ENCODE results near the gene TRIP10. TPM values are rescaled to one million over a fixed set of nuclear protein-coding genes. Genes with fewer than 3 reads are reported as not detected.

Gene TRIP10
- polyA plus RNA-seq, 3 donors, result 1.5 to 2.4 (median 1.9) TPM

- intact Hi-C loops (cut with micrococcal nuclease), result loop anchor here in 1 of 2 donors (2.0 to 5.0 kb wide), 3 partner anchors 30 to 89 kb away; partner anchors contain the start of gene TRIP10
- H3K9me3 ChIP-seq (replicated peaks in 1 of 2; ENCODE audit: control insufficient read depth in 1 of 2, insufficient read depth in 1 of 2, low read length in 2 of 2), result no peaks in the 10 kb centered on the region
- H3K27me3 Mint-ChIP-seq (ENCODE audit: low read depth in 3 of 3), result peaks cover 1 to 3% (median 2%) of the 10 kb centered on the region in 3 donors
- peak overlapping the region; percentile 97 to 98 for H3K4me3 Mint-ChIP-seq
- H3K36me3 ChIP-seq (replicated peaks in 1 of 2; ENCODE audit: control insufficient read depth in 1 of 2, insufficient read depth in 2 of 2, low read length in 2 of 2), result peaks cover 8 to 26% of the 10 kb centered on the region in 2 donors
- peaks cover 41 to 61% of the 10 kb centered on the region in 2 donors for H3K4me1 ChIP-seq (ENCODE audit: control insufficient read depth in 1 of 2, insufficient read depth in 2 of 2, low read length in 2 of 2)
- H3K4me3 ChIP-seq (replicated peaks in 1 of 3; ENCODE audit: low read depth in 2 of 3, low read length in 3 of 3), result peak overlapping the region; percentile 82 to 100 (median 95)
- H3K9ac ChIP-seq (ENCODE audit: insufficient read depth, low read length, poor library complexity, severe bottlenecking), result peak overlapping the region; percentile 96
- H3K36me3 Mint-ChIP-seq, result peaks cover 22 to 26% of the 10 kb centered on the region in 2 donors
- H4K20me1 ChIP-seq (ENCODE audit: insufficient read depth, low read length), result peaks cover 49% of the 10 kb centered on the region
- peak overlapping the region; percentile 68 for H2AFZ ChIP-seq (ENCODE audit: insufficient read depth, low read depth, low read length, poor library complexity, severe bottlenecking)
- H3K27me3 ChIP-seq (ENCODE audit: control insufficient read depth in 2 of 2, insufficient read depth in 2 of 2, low read length in 2 of 2), result no peaks in the 10 kb centered on the region
- TF ChIP-seq, protein P1, sequence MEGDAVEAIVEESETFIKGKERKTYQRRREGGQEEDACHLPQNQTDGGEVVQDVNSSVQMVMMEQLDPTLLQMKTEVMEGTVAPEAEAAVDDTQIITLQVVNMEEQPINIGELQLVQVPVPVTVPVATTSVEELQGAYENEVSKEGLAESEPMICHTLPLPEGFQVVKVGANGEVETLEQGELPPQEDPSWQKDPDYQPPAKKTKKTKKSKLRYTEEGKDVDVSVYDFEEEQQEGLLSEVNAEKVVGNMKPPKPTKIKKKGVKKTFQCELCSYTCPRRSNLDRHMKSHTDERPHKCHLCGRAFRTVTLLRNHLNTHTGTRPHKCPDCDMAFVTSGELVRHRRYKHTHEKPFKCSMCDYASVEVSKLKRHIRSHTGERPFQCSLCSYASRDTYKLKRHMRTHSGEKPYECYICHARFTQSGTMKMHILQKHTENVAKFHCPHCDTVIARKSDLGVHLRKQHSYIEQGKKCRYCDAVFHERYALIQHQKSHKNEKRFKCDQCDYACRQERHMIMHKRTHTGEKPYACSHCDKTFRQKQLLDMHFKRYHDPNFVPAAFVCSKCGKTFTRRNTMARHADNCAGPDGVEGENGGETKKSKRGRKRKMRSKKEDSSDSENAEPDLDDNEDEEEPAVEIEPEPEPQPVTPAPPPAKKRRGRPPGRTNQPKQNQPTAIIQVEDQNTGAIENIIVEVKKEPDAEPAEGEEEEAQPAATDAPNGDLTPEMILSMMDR (IDR thresholded peaks at IDR 0.05), result no peak
- peaks cover 60% of the 10 kb centered on the region for H3K4me1 Mint-ChIP-seq
- no peak for DNase-seq
- peak overlapping the region; percentile 86 to 96 (median 94) for H3K27ac Mint-ChIP-seq
- peaks cover 0 to 6% (median 2%) of the 10 kb centered on the region in 7 donors for H3K9me3 Mint-ChIP-seq
- H3K27ac ChIP-seq (ENCODE audit: low read depth in 1 of 2, low read length in 2 of 2), result peak overlapping the region; percentile 80 to 97
- H3K79me2 ChIP-seq (ENCODE audit: insufficient read depth, low read length), result peaks cover 60% of the 10 kb centered on the region
- H3K4me2 ChIP-seq (replicated peaks; ENCODE audit: extremely low read depth, low read length, poor library complexity, severe bottlenecking), result peak overlapping the region; percentile 100
- WGBS (ENCODE audit: insufficient coverage), result 0% methylated on average over 9 of the region's 14 CpGs
These were observed 33.4 kb downstream of the TRIP10 start for GRCh38 chr19:6772866-6773322.

DNA sequence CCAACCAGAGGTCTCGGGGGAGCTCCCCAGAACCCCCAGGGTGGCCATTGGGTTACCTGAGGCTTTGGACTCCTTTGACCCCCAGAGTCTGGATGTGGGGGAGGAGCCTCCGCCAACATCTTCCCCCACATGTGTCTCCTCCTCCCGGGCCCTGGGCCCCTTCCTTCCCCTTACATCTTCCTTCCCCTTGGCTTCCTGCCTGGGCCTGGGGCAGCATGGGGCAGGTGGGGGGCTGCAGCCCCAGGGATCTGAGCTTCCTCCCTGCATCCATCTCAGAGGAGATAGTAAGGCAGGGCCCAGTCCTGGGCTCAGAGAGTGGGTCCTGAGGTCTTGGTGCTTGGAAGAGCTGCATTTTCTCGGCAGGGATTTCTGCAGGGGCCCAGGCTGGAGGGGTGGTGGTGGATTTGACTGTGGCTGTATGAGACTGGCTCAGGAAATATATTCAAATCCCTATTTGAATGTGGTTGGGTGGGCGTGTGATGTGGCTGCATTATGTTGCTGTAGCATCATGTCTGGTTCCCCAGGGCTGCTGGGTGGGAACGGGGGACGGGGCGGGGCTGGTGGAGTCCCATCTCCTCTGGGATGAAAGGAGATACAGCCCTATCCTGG, 33.9 kb downstream of the TRIP10 start:
- Mint-ChIP-seq H3K36me3 (peaks cover 27 to 31% of the 10 kb centered on the region in 2 donors), H3K4me1 (peaks cover 60% of the 10 kb centered on the region), H3K27ac (peak overlapping the region; percentile 86 to 96 (median 94)), H3K27me3 (ENCODE audit: low read depth in 3 of 3) (peaks cover 1 to 3% (median 2%) of the 10 kb centered on the region in 3 donors), H3K4me3 (peak overlapping the region; percentile 97 to 98), H3K9me3 (peaks cover 0 to 6% (median 2%) of the 10 kb centered on the region in 7 donors)
- Histone ChIP-seq H3K4me1 (ENCODE audit: control insufficient read depth in 1 of 2, insufficient read depth in 2 of 2, low read length in 2 of 2) (peaks cover 36 to 61% of the 10 kb centered on the region in 2 donors), H3K4me3 (replicated peaks in 1 of 3; ENCODE audit: low read depth in 2 of 3, low read length in 3 of 3) (peak overlapping the region; percentile 82 to 100 (median 95)), H3K9me3 (replicated peaks in 1 of 2; ENCODE audit: control insufficient read depth in 1 of 2, insufficient read depth in 1 of 2, low read length in 2 of 2) (no peaks in the 10 kb centered on the region), H3K9ac (ENCODE audit: insufficient read depth, low read length, poor library complexity, severe bottlenecking) (peak overlapping the region; percentile 96), H3K27me3 (ENCODE audit: control insufficient read depth in 2 of 2, insufficient read depth in 2 of 2, low read length in 2 of 2) (no peaks in the 10 kb centered on the region), H2AFZ (ENCODE audit: insufficient read depth, low read depth, low read length, poor library complexity, severe bottlenecking) (peak overlapping the region; percentile 68), H3K27ac (ENCODE audit: low read depth in 1 of 2, low read length in 2 of 2) (peak overlapping the region; percentile 80 to 97), H3K4me2 (replicated peaks; ENCODE audit: extremely low read depth, low read length, poor library complexity, severe bottlenecking) (peak overlapping the region; percentile 100), H3K79me2 (ENCODE audit: insufficient read depth, low read length) (peaks cover 66% of the 10 kb centered on the region), H3K36me3 (replicated peaks in 1 of 2; ENCODE audit: control insufficient read depth in 1 of 2, insufficient read depth in 2 of 2, low read length in 2 of 2) (peaks cover 8 to 31% of the 10 kb centered on the region in 2 donors), H4K20me1 (ENCODE audit: insufficient read depth, low read length) (peaks cover 54% of the 10 kb centered on the region)
- 2% methylated on average over 5 of the region's 8 CpGs for WGBS (ENCODE audit: insufficient coverage)
- peak; percentile 49 to 52 (median 51) for DNase-seq
- intact Hi-C loops (cut with micrococcal nuclease), result loop anchor here in 1 of 2 donors (2.0 to 5.0 kb wide), 3 partner anchors 29 to 89 kb away; partner anchors contain the start of gene TRIP10
- TF ChIP-seq, protein P1 (IDR thresholded peaks at IDR 0.05), result no peak
